ENCODE measurements around the gene TP53. TPM values are rescaled to one million over a fixed set of nuclear protein-coding genes. Genes with fewer than 3 reads are reported as not detected.

TP53 gene
- total and polyA plus RNA-seq, 9 of the 15 experiments (the other 6 are each of a cell fraction or from before 2014, with no cell fraction given): 2.8 to 14.0 (median 7.1) TPM

GRCh38 chr17:7686222-7687071, 843 bp downstream of the TP53 start (continued):
- TF ChIP-seq CLOCK (CRISPR knock-in tag; IDR thresholded peaks at IDR 0.05; ENCODE audit: borderline replicate concordance) (no peak), ZNF695 (CRISPR knock-in tag; IDR thresholded peaks at IDR 0.05) (0 out of 2 replicates have a peak, but pooled peaks have one; percentile 27), KAT7 (CRISPR knock-in tag; IDR thresholded peaks at IDR 0.05; ENCODE audit: borderline replicate concordance) (no peak), TFE3 (CRISPR knock-in tag; IDR thresholded peaks at IDR 0.05) (no peak), FIP1L1 (IDR thresholded peaks at IDR 0.05; ENCODE audit: low read depth, low read length, poor library complexity, severe bottlenecking) (no peak), ZSCAN32 (CRISPR knock-in tag; IDR thresholded peaks at IDR 0.05) (peak; percentile 57; the same call in 1 of the 2 replicates), MIER1 (IDR thresholded peaks at IDR 0.05; ENCODE audit: low read depth) (peak; percentile 61; the same call in 1 of the 2 replicates), MBD2 (IDR thresholded peaks at IDR 0.05; ENCODE audit: borderline replicate concordance, low read depth) (peak; percentile 95), ADNP (tag; IDR thresholded peaks at IDR 0.05) (no peak), HOMEZ (CRISPR knock-in tag; IDR thresholded peaks at IDR 0.05) (no peak), MAFF (IDR thresholded peaks at IDR 0.05; ENCODE audit: low read length) (peak; percentile 51; the same call in 1 of the 2 replicates), POLR2B (IDR thresholded peaks at IDR 0.05; ENCODE audit: low read depth, partially characterized antibody) (peak; percentile 78), ATF3 (IDR thresholded peaks at IDR 0.05) (peak; percentile 53), ATF3 (CRISPR knock-in tag; conservative IDR thresholded peaks at IDR 0.05) (no peak), GABPA (tag; conservative IDR thresholded peaks at IDR 0.05; ENCODE audit: low read depth) (peak; percentile 87), MYNN (IDR thresholded peaks at IDR 0.05) (no peak), MYNN (CRISPR knock-in tag; IDR thresholded peaks at IDR 0.05) (no peak), CEBPG (CRISPR knock-in tag; IDR thresholded peaks at IDR 0.05) (peak; percentile 92), CEBPG (tag; conservative IDR thresholded peaks at IDR 0.05 in 1 of 2, IDR thresholded peaks at IDR 0.05 in 1 of 2) (no peak; a peak in 1 of 4 replicates), ZNF511 (CRISPR knock-in tag; IDR thresholded peaks at IDR 0.05) (no peak)
